HL-60/S4 treated with retinoic acid at 250 ng/mL for 4 days and 3 days (cell line): ENCODE results near the gene SLC12A7.

ENCODE experiments used
- in situ Hi-C: fragments of 300-500 bp; cut with MboI; formaldehyde crosslinking; loops from 2 replicates; pipeline ENCODE4 v1.7.0; 2022; ENCODE audit warnings: low sequenced_read_pairs

The SLC12A7 gene

GRCh38 chr5:1113332-1113690 is 1.4 kb upstream of the SLC12A7 start:
- in situ Hi-C loops: no loop called here

DNA sequence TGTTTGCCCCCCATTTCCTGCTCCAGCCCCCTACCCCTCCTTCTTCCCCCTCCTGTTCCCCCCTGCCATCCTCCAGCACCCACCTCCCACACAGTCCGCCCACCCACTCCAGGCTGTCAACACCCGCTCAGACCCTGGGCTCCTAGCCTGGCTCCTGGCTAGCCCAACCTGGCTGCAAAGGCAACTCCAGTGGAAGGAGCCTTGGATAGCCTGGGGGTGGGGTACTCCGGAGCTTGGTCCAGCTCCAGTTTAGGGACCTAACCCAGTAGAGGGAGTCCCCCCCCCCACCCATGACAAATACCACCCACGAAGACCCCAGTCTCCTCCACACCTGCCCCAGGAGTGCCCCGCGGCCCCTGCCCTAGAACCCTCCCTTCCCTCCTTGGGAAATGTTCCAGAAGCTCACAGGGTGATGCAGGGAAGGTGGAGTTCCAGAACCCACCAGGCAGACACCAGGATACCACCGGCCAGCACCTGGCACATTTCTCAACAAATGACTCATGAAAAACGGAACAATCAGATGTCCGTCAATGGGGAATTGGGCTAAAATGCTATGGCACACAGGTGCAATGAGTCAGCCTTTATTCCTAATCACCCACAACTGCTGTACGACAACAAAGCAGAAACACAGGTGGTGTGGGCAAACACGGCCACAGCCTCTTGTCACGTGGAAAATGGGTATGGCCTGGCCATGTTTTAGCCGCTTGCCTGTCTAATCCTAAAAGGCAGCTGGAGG is 901 bp upstream of the SLC12A7 start:
- in situ Hi-C loops: no loop called here

DNA sequence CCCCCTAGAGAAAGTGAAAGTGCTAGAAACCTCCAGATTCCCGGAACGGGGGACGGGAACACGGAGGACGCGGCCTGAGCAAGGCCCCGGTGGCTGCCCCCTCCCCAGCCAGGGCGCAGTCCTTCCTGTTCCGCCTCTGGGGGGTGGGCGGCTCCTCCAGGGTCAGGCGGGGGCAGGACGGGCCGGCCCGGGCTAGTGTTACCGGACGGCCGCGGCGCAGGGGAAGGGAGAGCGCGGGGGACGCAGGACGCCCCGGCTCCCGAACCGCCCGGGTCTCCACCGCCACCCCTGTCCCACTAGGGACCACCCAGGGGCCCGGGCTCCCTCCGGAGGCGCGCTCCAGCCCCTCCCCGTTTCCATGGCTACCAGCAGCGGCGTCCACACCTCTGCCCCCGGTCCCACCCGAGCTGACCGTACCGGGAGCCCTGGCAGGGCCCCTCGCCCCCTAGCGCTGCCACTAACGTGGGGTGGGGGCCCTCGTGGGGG is 579 bp downstream of the SLC12A7 start:
- in situ Hi-C loops: no loop called here

DNA sequence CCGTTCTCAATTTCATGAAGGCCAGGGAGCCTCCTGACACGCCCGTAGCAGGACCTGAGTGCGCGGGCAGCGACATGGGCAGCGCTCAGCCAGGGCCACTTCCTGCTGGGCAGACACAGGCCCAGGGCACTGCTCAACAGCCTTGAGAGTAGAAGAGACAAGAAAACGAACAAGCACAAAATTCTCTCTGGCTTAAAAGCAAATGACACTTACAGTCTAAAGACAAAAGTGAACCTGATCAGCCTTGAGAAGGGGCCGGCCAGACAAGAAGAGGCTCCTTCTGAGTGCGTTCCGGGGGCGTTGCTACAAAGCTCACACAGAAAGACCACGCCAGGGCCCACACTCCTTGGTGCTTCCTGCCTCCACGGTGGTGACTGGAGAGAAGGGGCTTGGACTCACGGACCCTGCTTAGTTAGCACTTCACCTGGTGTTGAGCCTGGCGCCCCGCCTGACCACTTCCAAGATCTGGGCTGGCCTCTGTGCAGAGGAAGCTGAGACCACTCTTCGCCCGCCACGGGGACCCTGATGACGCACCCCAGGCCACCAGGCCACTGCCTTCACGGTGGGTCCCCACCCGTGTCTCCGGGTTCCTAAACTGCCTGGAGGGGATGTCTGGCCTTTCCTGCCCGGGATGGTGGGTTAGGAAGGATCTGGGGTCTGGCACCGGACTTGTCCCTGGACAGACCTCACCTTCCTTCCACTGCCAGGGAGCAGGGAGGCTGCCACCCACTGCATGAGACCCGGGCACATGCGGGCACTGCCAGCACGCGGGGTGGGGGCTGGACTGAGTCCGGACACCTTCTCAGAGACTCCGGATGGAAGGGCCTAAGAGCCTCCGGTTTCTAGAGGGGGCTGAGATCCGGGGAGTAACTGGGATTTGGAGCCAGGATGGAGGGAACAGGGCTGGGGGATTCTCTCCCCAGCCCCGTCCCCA is 1.3 kb downstream of the SLC12A7 start:
- in situ Hi-C loops: no loop called here

- in situ Hi-C loops: no loop called here
Observed at GRCh38 chr5:1109542-1110306, 2.1 kb downstream of the SLC12A7 start.

GRCh38 chr5:1108865-1109174 is 3.0 kb downstream of the SLC12A7 start:
- in situ Hi-C loops: no loop called here

DNA sequence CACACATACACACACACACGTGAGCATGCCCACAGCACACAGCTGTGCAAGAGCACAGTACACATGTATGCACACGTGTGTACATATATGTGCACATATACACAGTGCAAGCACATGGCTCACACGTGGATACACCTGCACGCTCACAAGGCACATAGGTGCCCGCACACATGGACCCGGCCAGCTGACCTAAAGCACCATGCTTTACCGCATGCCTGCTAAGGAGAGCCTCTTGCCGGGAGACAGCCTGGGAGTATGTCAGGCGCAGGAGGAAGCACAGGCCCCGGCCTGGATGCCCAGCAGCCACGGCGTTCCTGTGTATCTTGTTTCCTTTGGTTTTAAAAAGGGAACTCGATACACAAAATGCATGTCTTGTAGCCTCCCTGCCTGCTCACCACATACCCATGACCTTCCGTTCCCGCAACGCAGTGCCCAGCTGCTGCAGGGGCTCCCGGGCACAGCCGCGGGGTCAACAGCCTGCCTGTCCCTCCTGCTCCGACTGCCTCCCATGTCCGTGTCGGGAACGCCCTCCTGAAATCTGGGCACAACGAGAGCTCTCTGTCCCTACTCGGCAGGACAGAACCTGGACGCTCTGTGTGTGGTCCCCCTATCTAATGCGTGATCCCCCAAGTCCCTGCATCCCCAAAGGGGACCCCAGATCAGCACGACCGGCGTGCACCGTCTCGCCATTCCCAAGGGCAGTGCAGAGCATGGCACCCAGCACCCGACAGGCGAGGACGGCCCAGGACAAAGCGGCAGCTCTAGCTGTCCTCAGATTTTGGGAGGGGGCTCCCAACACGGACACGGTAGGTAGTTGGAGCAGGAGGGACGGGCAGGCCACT is 3.6 kb downstream of the SLC12A7 start:
- in situ Hi-C loops: no loop called here

DNA sequence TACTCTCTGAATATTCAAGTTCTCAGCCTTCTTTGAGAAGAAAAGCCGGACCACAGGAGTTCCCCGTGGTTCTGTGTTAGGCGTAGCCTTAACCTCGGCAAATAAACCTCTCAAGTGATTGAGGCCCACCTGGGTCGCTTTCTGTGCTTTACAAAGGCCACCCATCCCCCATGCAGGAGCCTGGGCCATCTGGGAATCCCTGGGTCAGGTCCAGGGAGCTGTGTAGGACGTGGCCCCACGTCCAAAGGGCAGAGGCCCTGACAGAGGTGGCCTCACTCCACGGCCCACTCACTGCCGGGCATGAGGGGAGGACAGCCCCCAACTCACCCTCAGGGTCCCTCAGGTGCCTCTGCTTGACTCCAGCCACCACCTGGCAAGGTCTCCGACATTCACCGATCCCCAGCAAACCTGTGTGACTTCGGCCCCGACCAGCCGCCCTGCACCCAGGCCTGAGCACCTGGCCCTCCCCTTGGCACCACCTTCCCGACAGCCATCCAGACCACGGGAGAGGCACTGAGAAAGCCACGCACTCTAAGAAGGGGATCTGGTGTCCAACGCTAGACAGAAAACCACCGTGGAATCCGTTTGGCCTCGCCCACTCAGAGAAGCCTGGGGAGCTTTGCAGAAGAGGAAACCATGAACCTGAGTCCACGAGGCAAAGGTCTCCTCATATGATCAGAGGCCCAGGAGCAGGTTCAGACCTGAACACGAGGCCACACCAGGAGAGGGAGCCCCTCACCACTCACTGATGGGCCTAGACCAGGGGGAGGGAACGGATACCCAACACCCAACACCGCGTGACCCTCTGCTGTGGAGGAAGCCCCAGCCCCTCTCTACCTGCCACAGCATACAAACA is 4.5 kb downstream of the SLC12A7 start:
- in situ Hi-C loops: no loop called here

DNA sequence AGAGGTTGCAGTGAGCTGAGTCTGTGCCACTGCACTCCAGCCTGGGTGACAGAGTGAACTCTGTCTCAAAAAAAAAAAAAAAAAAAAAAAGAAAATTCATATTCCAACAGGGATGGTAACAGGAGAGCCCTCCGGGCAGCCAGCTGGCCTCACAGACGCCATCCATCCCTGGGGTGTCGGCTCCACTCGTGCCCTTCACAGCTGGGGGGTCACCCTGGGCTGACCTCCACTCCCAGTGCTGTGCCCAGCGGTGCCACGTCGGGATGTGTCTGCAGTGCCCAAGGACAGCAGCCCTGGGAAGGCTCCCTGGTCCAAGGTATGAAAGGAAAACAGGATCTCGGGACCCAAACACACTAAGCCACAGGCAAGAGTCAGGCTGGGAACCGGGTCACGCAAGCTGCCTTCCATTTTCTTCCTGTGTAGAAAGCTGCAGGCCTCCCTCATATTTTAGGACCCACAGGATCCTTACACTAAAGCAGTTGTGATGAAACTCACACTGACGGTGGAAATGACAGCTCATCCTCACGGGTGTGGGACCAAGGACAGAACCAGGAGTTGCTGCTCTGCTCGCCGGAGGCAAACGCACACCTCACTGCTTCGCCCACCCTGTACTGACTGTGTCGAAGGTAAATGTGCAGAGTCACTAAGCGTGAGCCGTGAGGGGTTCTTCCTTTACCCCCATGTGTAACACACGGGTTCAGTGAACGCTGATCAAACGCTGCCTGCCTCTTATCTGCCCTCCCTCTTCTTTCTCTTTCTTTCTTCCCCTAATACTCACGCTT is 5.3 kb downstream of the SLC12A7 start:
- in situ Hi-C loops: no loop called here

DNA sequence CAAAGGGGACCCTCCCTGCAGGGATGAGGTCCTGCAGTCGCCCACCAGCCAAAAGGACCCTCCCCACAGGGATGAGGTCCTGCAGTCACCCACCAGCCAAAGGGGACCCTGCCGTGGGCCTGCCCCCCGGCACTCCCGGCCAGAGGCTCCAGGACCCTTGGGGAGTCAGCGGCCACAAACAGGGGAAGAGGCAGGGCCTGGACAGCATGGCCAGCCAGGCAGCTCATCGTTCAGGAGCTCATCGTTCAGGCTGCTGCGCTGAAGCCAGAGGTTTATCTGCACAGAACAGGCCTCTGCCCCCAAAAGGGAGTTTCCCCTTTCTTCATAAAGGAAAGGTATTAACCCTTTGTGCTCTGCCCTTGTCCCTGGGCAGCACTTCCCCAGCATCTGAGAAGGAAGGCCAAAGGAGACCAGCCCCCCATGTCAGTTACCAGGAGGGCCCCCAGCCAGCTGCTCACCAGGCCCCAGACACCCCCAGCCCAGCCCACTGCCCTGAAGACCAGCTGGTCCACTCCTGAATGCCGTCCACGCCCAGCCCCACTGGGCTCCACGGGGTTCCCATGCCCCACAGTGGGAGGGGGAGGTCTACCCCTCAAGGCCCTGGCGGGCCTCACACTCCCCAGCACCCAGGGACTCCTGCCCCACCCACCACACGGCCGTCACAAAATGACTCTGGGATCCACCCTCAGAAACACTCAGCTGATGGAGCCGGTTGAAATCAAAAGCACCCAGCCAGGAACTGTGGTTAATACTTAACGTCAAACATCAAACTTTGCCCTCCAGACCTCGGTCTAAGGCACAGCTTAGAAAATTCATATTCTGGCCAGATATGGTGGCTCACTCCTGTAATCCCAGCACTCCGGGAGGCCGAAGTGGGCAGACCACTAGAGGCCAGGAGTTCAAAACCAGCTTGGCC is 6.3 kb downstream of the SLC12A7 start:
- in situ Hi-C loops: no loop called here

DNA sequence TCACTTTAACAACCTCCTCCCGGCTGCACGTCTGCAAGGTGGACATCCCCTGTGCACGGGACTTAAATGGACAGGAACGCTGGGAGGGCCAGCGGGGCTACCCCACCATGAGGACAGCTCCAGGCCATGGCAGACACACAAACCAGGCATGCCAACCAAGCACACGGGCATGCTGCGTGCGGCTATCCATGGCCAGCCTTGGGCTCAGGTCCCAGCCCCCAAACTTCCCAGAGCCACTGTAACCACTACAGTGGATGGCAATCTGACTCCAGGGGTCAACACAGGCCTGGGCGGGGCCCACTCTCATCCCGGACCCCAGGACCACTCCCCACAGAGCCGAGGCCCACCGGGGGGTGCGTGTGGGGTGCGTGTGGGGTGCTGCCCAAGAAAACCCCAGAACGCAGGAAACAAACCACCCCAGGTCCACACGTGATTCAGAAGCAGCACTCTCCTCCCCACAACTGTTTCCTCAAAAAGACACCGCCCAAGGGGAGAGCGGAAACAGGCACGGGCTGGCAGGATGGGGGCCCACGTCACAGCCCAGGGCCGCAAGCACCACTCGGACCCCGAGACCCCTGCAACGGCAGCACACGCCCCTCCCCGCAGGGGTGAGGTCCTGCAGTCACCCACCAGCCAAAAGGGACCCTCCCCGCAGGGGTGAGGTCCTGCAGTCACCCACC is 7.4 kb downstream of the SLC12A7 start:
- in situ Hi-C loops: no loop called here

- in situ Hi-C loops: no loop called here
Observed at GRCh38 chr5:1103505-1104326, 8.1 kb downstream of the SLC12A7 start.

- in situ Hi-C loops: no loop called here
Observed at GRCh38 chr5:1103093-1103492, 8.8 kb downstream of the SLC12A7 start.

- in situ Hi-C loops: no loop called here
Observed at GRCh38 chr5:1101961-1102713, 9.7 kb downstream of the SLC12A7 start.

DNA sequence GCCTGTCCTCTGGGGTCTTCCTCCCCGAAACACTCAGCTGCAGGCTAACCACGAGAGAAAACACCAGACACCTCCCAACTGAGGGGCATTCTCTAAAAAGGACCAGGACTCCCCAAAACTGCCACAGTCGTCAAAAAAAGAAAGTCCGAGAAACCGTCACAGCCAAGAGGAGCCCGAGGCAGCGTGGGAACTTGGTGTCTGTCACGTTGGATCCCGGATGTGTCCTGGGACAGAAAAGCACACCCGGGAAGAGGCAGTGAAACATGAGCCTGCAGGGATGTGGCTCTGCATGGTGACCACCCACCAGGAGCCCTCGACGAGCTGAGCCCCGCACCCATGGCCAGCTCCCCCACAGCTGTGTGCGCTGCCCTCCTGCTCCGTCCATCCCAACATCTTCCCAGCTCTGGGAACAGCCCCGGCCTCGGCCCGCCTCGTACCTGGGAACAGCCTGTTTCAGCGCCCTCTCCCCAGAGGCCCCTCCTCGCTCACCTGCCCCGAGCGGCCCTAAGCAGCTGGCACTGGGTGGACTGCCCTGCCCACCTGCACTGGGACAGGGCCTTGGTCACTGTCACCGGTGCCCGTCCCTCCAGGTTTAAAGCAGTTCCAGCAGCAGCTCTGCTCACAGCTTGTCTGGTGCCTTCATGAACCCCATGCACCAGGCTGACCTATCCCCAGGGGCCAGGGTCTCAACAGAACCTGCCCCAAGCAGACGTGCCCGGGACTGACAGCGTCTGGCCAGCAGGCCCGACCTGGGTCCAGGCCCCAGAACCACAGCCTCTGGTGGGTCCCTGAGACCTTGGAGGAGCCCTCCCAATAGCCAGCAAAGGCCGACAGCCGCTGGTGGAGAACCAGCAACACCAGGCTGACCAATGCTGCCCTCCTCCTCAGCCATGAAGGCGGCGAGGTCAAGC is 10.9 kb downstream of the SLC12A7 start:
- in situ Hi-C loops: no loop called here
